Heart right ventricle (tissue), 16 donors: ENCODE data around the gene CEP112. TPM values are rescaled to one million over a fixed set of nuclear protein-coding genes. Genes with fewer than 3 reads are reported as not detected.

ENCODE experiments used
- ATAC-seq, 8 donors: fragments of 200-7000 bp; cut with Tn5 transposase; one replicate each; pipeline ENCODE4 v1.9.1; 2020; ENCODE audit warnings: mild to moderate bottlenecking in 8 of 8, moderate library complexity in 8 of 8, moderate number of reproducible peaks in 1 of 8
- DNase-seq, 2 donors: peaks; one replicate each; pipeline ENCODE4 v3.0.0-alpha.2; 2020
- H3K27ac ChIP-seq, 10 donors: fragments of 200-600 bp; sonication (generic) in 2 of 10; one replicate each; pipeline versions ENCODE4 v1.5.0 to v1.8.0; 2020 to 2022; ENCODE audit warnings: mild to moderate bottlenecking in 3 of 10
- H3K27me3 ChIP-seq, 7 donors: fragments of 200-600 bp; one replicate each; pipeline ENCODE4 v1.8.0; 2021 to 2022; ENCODE audit warnings: mild to moderate bottlenecking in 2 of 7
- H3K36me3 ChIP-seq, 9 donors: fragments of 200-600 bp; sonication (generic) in 1 of 9; one replicate each; pipeline versions ENCODE4 v1.5.0 to v1.8.0; 2020 to 2022; ENCODE audit warnings: mild to moderate bottlenecking in 2 of 9
- H3K4me1 ChIP-seq, 9 donors: fragments of 200-600 bp; sonication (generic) in 1 of 9; one replicate each; pipeline versions ENCODE4 v1.5.0 to v1.8.0; 2020 to 2022; ENCODE audit warnings: mild to moderate bottlenecking in 4 of 9
- H3K4me3 ChIP-seq, 10 donors: fragments of 200-600 bp; sonication (generic) in 2 of 10; one replicate each; pipeline versions ENCODE4 v1.5.0 to v1.8.0; 2020 to 2022; ENCODE audit warnings: mild to moderate bottlenecking in 7 of 10, moderate library complexity in 2 of 10
- H3K9me3 ChIP-seq, 11 donors: fragments of 200-600 bp in 10 of 11; sonication (generic) in 2 of 11; one replicate each; pipeline versions ENCODE4 v1.5.0 to v1.8.0; 2013 to 2022; ENCODE audit warnings: mild to moderate bottlenecking in 2 of 11, control low read depth in 1 of 11, moderate library complexity in 1 of 11
- CTCF ChIP-seq, 9 donors: fragments of 200-600 bp; sonication (generic) in 2 of 9; IDR thresholded peaks; one replicate each; pipeline versions ENCODE4 v1.5.0 to v1.8.0; 2021 to 2022; ENCODE audit warnings: antibody characterized with exemption in 9 of 9, mild to moderate bottlenecking in 5 of 9, moderate library complexity in 1 of 9
- WGBS, 2 donors: extraction: QIAGEN DNeasy Blood & Tissue Kit; methylation state at CpG; one replicate each; pipeline ENCODE4 v1.1.7; 2013; ENCODE audit warnings: inconsistent platforms in 1 of 2; 5-methylcytosine and 5-hydroxymethylcytosine counted together
- intact Hi-C, 10 donors: fragments of 100-400 bp; cut with DNase I; formaldehyde crosslinking; loops; one replicate each; pipeline versions ENCODE4 v1.11.1 to v1.14.2; 2022
- polyA plus RNA-seq, 2 donors: library from polyadenylated mRNA; stranded (reverse); fragments of 200-250 nt; gene quantifications; one replicate each; pipeline ENCODE4 v1.2.3, GENCODE V29; 2013
- total RNA-seq, 10 donors: library from RNA; stranded (reverse); fragmentation: NEBNext Ultra II Directional in 3 of 10; extraction: Animal tissue kit (Norgen Biotek cat#: 25700) in 3 of 10; gene quantifications; one replicate each; pipeline versions ENCODE4 v1.2.1 to v1.2.4, GENCODE V29; 2021 to 2023
- donor health status: Arrhythmogenic right ventricular cardiomyopathy.
- donor health status: ischemic (EF 13 %, LVEDD 7.1; RV severe dilation, severe dysfunction).
- donor health status: healthy with polysubstance abuse.
- donor health status: DM: no; HTN: yes; CAD: no.
- donor health status: DM: no; HTN: no; CAD: no.
- donor health status: ischemic (EF 25% LVEDD 6.9; RV normal size, moderate dysfunction).
- donor health status: ischemic (EF 25% LVEDD 5.7; RV mildly dilated, moderate dysfunction).
- donor health status: healthy.
- donor health status: DM: yes; HTN: yes; CAD: no.
- donor health status: Ischemic cardiomyopathy.
- donor health status: ischemic (EF 35%, LVEDD 5.7; RV mildly dilated, moderate dysfunction).
- donor health status: nonischemic (EF 11% LVEDD 7.7; RV severe dilation, severe dysfunction).
- donor health status: DM: yes; HTN: yes; CAD: no.
- donor health status: PGD.
- donor health status: ischemic (EF 29% LVEDD 5.4; RV normal size, mild dysfunction).
- donor health status: nonischemic (EF 23%, LVEDD 6.1; RV moderate dilation, normal function).

The CEP112 gene
- total and polyA plus RNA-seq, 12 donors, result 6.7 to 30.0 (median 16.3) TPM

- TF ChIP-seq CTCF (IDR thresholded peaks at IDR 0.05), result no peak
- ATAC-seq, result no peak
- Histone ChIP-seq H3K9me3 (peaks cover 0 to 26% (median 11%) of the 10 kb centered on the region in 11 donors), H3K36me3 (peaks cover 0 to 58% (median 11%) of the 10 kb centered on the region in 9 donors), H3K27me3 (no peaks in the 10 kb centered on the region), H3K4me1 (no peaks in the 10 kb centered on the region), H3K27ac (no peak overlapping the region), H3K4me3 (no peak overlapping the region)
- WGBS, 2 donors, result 94% methylated on average over 3 of the region's 3 CpGs
- intact Hi-C loops, result no loop called here
- no peak for DNase-seq
Measured at GRCh38 chr17:66091445-66092080, 100.4 kb downstream of the CEP112 start.

- H3K9me3 ChIP-seq, result peaks cover 0 to 26% (median 11%) of the 10 kb centered on the region in 11 donors
- intact Hi-C loops, result no loop called here
- H3K4me3 ChIP-seq, result no peak overlapping the region
- no peak overlapping the region for H3K27ac ChIP-seq
- peaks cover 0 to 52% (median 3%) of the 10 kb centered on the region in 9 donors for H3K36me3 ChIP-seq
- DNase-seq (no peak), ATAC-seq (no peak)
- no peak for TF ChIP-seq CTCF (IDR thresholded peaks at IDR 0.05)
- H3K4me1 ChIP-seq, result no peaks in the 10 kb centered on the region
- no peaks in the 10 kb centered on the region for H3K27me3 ChIP-seq
- WGBS, 2 donors, result 97% methylated on average over 1 of the region's 1 CpG
Measured at GRCh38 chr17:66089764-66090163, 102.2 kb downstream of the CEP112 start.

GRCh38 chr17:66088173-66088572 is 103.8 kb downstream of the CEP112 start:
- ATAC-seq (no peak), DNase-seq (no peak)
- Histone ChIP-seq H3K27me3 (no peaks in the 10 kb centered on the region), H3K36me3 (peaks cover 0 to 63% (median 3%) of the 10 kb centered on the region in 9 donors), H3K4me1 (no peaks in the 10 kb centered on the region), H3K27ac (no peak overlapping the region), H3K4me3 (no peak overlapping the region), H3K9me3 (peaks cover 0 to 31% (median 11%) of the 10 kb centered on the region in 11 donors)
- 95 to 97% methylated on average over 4 of the region's 4 CpGs for WGBS, 2 donors
- no peak for TF ChIP-seq CTCF (IDR thresholded peaks at IDR 0.05)
- intact Hi-C loops, result no loop called here

- H3K4me1 ChIP-seq, result no peaks in the 10 kb centered on the region
- DNase-seq (no peak), ATAC-seq (no peak)
- TF ChIP-seq CTCF (IDR thresholded peaks at IDR 0.05), result no peak
- H3K36me3 ChIP-seq, result peaks cover 0 to 57% (median 3%) of the 10 kb centered on the region in 9 donors
- no peak overlapping the region for H3K27ac ChIP-seq
- H3K27me3 ChIP-seq, result no peaks in the 10 kb centered on the region
- no peak overlapping the region for H3K4me3 ChIP-seq
- intact Hi-C loops, result no loop called here
- peaks cover 0 to 34% (median 11%) of the 10 kb centered on the region in 11 donors for H3K9me3 ChIP-seq
Measured at GRCh38 chr17:66087073-66087472, 104.9 kb downstream of the CEP112 start.
